ENCODE data around the gene MLLT3.

MLLT3 gene

GRCh38 chr9:20500101-20500500, 122.2 kb downstream of the MLLT3 start:
- no peak for TF ChIP-seq CTCF (IDR thresholded peaks at IDR 0.05; ENCODE audit: extremely low read depth, missing control alignments)
- DNase-seq (ENCODE audit: low spot score), result no peak

GRCh38 chr9:20499013-20499412, 123.3 kb downstream of the MLLT3 start:
- TF ChIP-seq CTCF (IDR thresholded peaks at IDR 0.05; ENCODE audit: extremely low read depth, missing control alignments), result no peak
- no peak for DNase-seq (ENCODE audit: low spot score)

- DNase-seq (ENCODE audit: low spot score), result no peak
- no peak for TF ChIP-seq CTCF (IDR thresholded peaks at IDR 0.05; ENCODE audit: extremely low read depth, missing control alignments)
Observed at GRCh38 chr9:20496328-20496727, 126.0 kb downstream of the MLLT3 start.

GRCh38 chr9:20495098-20495497, 127.2 kb downstream of the MLLT3 start:
- TF ChIP-seq CTCF (IDR thresholded peaks at IDR 0.05; ENCODE audit: extremely low read depth, missing control alignments), result no peak
- no peak for DNase-seq (ENCODE audit: low spot score)

GRCh38 chr9:20494035-20494434, 128.3 kb downstream of the MLLT3 start:
- DNase-seq (ENCODE audit: low spot score), result no peak
- TF ChIP-seq CTCF (IDR thresholded peaks at IDR 0.05; ENCODE audit: extremely low read depth, missing control alignments), result no peak

GRCh38 chr9:20492772-20493171, 129.5 kb downstream of the MLLT3 start:
- TF ChIP-seq CTCF (IDR thresholded peaks at IDR 0.05; ENCODE audit: extremely low read depth, missing control alignments), result no peak
- no peak for DNase-seq (ENCODE audit: low spot score)

- no peak for TF ChIP-seq CTCF (IDR thresholded peaks at IDR 0.05; ENCODE audit: extremely low read depth, missing control alignments)
- DNase-seq (ENCODE audit: low spot score), result no peak
Observed at GRCh38 chr9:20491612-20492011, 130.7 kb downstream of the MLLT3 start.

Data from GM20000 (cell line).